IPS DF 6.9 (cell line): ENCODE measurements around the gene HRH1.
"Not testable (repeated sequence)": the region's sequence is repeated elsewhere in the genome, so short reads cannot be mapped to it uniquely, and the experiment has no call there.

Experiments used
- DNase-seq: peaks from one replicate; pipeline ENCODE4 v3.0.0-alpha.2; 2013; ENCODE audit warnings: low read depth, low spot score
- H3K27ac ChIP-seq: one replicate; pipeline ENCODE4 v1.5.1; 2013; ENCODE audit warnings: low read length, control low read depth
- H3K27me3 ChIP-seq: 2 replicates; pipeline ENCODE4 v1.6.1; 2013; ENCODE audit warnings: mild to moderate bottlenecking, low read length; ENCODE audit not compliant: control insufficient read depth, insufficient read depth
- H3K36me3 ChIP-seq: 2 replicates; pipeline ENCODE4 v1.6.1; 2013; ENCODE audit warnings: low read length; ENCODE audit not compliant: control insufficient read depth, insufficient read depth
- H3K4me1 ChIP-seq: 2 replicates; pipeline ENCODE4 v1.6.1; 2013; ENCODE audit warnings: low read length; ENCODE audit not compliant: control insufficient read depth, insufficient read depth
- H3K4me3 ChIP-seq: 2 replicates; pipeline ENCODE4 v1.5.1; 2013; ENCODE audit warnings: mild to moderate bottlenecking, low read length
- H3K9me3 ChIP-seq: 2 replicates; pipeline ENCODE4 v1.6.1; 2013; ENCODE audit warnings: low read length, inconsistent platforms; ENCODE audit not compliant: control insufficient read depth, insufficient read depth
- WGBS: extraction: QIAGEN DNeasy Blood & Tissue Kit; methylation state at CpG from one replicate; pipeline ENCODE4 v1.1.7; 2013; ENCODE audit warnings: mixed read lengths, missing lambda C conversion rate; ENCODE audit not compliant: insufficient read length, insufficient coverage; 5-methylcytosine and 5-hydroxymethylcytosine counted together

Gene HRH1

GRCh38 chr3:11205881-11206280 is 51.6 kb downstream of the HRH1 start:
- not testable (repeated sequence) for DNase-seq, H3K27ac ChIP-seq

GRCh38 chr3:11206316-11206715 is 52.0 kb downstream of the HRH1 start:
- Histone ChIP-seq H3K27ac (no peak overlapping the region), H3K4me3 (no peak overlapping the region), H3K36me3 (no peaks in the 10 kb centered on the region), H3K4me1 (no peaks in the 10 kb centered on the region), H3K27me3 (no peaks in the 10 kb centered on the region), H3K9me3 (no peaks in the 10 kb centered on the region)
- WGBS = no CpG with 5 or more reads among the region's 8 CpGs
- DNase-seq = no peak

More at GRCh38 chr3:11205881-11206280, 51.6 kb downstream of the HRH1 start:
- no CpG with 5 or more reads among the region's 14 CpGs for WGBS
- H3K4me1 ChIP-seq, H3K36me3 ChIP-seq, H3K27me3 ChIP-seq, H3K9me3 ChIP-seq, H3K4me3 ChIP-seq: not testable (repeated sequence)

- WGBS = no CpG with 5 or more reads among the region's 8 CpGs
Observed at GRCh38 chr3:11206953-11207352, 52.7 kb downstream of the HRH1 start.

GRCh38 chr3:11211531-11212298 is 57.4 kb downstream of the HRH1 start:
- Histone ChIP-seq H3K27ac (no peak overlapping the region), H3K36me3 (no peaks in the 10 kb centered on the region), H3K9me3 (no peaks in the 10 kb centered on the region), H3K27me3 (no peaks in the 10 kb centered on the region), H3K4me1 (no peaks in the 10 kb centered on the region), H3K4me3 (no peak overlapping the region)
- no CpG with 5 or more reads among the region's 9 CpGs for WGBS
- DNase-seq = no peak

More at GRCh38 chr3:11206953-11207352, 52.7 kb downstream of the HRH1 start:
- Histone ChIP-seq H3K4me1 (no peaks in the 10 kb centered on the region), H3K36me3 (no peaks in the 10 kb centered on the region), H3K9me3 (no peaks in the 10 kb centered on the region), H3K27me3 (no peaks in the 10 kb centered on the region), H3K27ac (no peak overlapping the region), H3K4me3 (no peak overlapping the region)
- DNase-seq = no peak

GRCh38 chr3:11212299-11212608 is 58.0 kb downstream of the HRH1 start:
- Histone ChIP-seq H3K4me1 (no peaks in the 10 kb centered on the region), H3K4me3 (no peak overlapping the region), H3K9me3 (no peaks in the 10 kb centered on the region), H3K36me3 (no peaks in the 10 kb centered on the region), H3K27me3 (no peaks in the 10 kb centered on the region), H3K27ac (no peak overlapping the region)
- DNase-seq = no peak
- WGBS = no CpG with 5 or more reads among the region's 3 CpGs

- H3K36me3 ChIP-seq = no peaks in the 10 kb centered on the region
- H3K9me3 ChIP-seq = no peaks in the 10 kb centered on the region
- WGBS = no CpG with 5 or more reads among the region's 6 CpGs
- no peak overlapping the region for H3K27ac ChIP-seq
- no peak overlapping the region for H3K4me3 ChIP-seq
- DNase-seq = no peak
- no peaks in the 10 kb centered on the region for H3K4me1 ChIP-seq
- H3K27me3 ChIP-seq = no peaks in the 10 kb centered on the region
Observed at GRCh38 chr3:11212784-11213183, 58.5 kb downstream of the HRH1 start.

- Histone ChIP-seq H3K27me3 (no peaks in the 10 kb centered on the region), H3K27ac (no peak overlapping the region), H3K4me3 (no peak overlapping the region), H3K9me3 (no peaks in the 10 kb centered on the region), H3K4me1 (no peaks in the 10 kb centered on the region), H3K36me3 (no peaks in the 10 kb centered on the region)
- no CpG with 5 or more reads among the region's 12 CpGs for WGBS
- DNase-seq = no peak
Observed at GRCh38 chr3:11213810-11214450, 59.6 kb downstream of the HRH1 start.

GRCh38 chr3:11214451-11214978 is 60.2 kb downstream of the HRH1 start:
- H3K27ac ChIP-seq = no peak overlapping the region
- no peak for DNase-seq
- H3K27me3 ChIP-seq = no peaks in the 10 kb centered on the region
- WGBS = no CpG with 5 or more reads among the region's 1 CpG
- H3K9me3 ChIP-seq = no peaks in the 10 kb centered on the region
- H3K4me3 ChIP-seq = no peak overlapping the region
- H3K4me1 ChIP-seq = no peaks in the 10 kb centered on the region
- H3K36me3 ChIP-seq = no peaks in the 10 kb centered on the region

GRCh38 chr3:11217370-11217769 is 63.1 kb downstream of the HRH1 start:
- not testable (repeated sequence) for DNase-seq, H3K4me1 ChIP-seq, H3K27me3 ChIP-seq, H3K27ac ChIP-seq, H3K4me3 ChIP-seq, H3K9me3 ChIP-seq, H3K36me3 ChIP-seq
- no CpG with 5 or more reads among the region's 6 CpGs for WGBS

- no peak for DNase-seq
- WGBS = no CpG with 5 or more reads among the region's 8 CpGs
- no peak overlapping the region for H3K27ac ChIP-seq
- H3K27me3 ChIP-seq = no peaks in the 10 kb centered on the region
- H3K4me1 ChIP-seq = no peaks in the 10 kb centered on the region
- H3K4me3 ChIP-seq = no peak overlapping the region
- H3K9me3 ChIP-seq = no peaks in the 10 kb centered on the region
- no peaks in the 10 kb centered on the region for H3K36me3 ChIP-seq
Observed at GRCh38 chr3:11220230-11220629, 65.9 kb downstream of the HRH1 start.
